GM10266 (cell line): ENCODE results near the gene ZNF335.

ENCODE experiments used
- DNase-seq: peaks from one replicate; pipeline ENCODE4 v3.0.0; 2012; ENCODE audit errors: extremely low spot score
- TF ChIP-seq, protein P1 (sequence below): IDR thresholded peaks from 2 replicates; pipeline ENCODE4 v1.5.1; 2012; ENCODE audit warnings: mild to moderate bottlenecking, low read depth; ENCODE audit not compliant: control insufficient read depth, insufficient read depth; ENCODE audit errors: missing control alignments

The ZNF335 gene

DNA sequence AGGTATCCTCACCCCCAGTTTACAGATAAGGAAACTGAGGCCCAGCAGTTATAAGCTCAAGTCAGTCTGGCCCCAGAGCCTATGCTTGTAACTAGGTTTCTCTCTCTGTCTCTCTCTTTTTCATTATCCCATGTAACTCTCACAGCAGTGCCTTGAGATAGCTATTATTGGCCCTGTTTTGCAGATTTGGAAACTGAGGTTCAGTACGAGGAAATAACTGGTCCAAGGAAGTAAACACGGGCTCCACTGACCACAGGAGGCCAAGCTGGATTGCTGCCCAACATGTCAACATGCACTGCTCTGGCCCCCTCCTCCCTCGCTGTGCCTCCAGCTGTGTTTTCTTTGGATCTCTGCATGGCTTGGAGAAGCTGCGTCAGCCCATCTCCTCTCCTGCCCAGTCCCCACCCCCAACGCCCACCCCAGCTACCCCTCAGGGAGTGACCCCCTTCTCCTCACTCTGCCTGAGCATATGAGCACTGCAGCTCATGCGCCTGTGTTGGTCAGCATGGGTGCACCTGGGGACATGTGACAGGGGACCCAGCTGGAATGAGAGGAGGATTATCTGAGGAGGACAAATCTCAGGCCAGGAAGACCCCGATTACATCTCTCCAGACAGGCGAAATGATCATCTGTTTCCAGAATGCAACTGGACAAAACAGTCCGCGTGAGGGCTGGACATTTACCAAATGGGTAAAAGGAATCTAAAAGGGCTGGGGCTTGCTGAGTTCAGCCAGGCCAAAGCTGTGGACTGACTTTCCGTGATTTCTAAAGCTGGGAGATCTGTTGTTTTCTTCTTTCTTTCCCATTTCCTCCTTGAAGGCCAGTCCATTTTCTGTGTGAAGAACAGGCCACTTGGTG, 52.2 kb downstream of the ZNF335 start:
- TF ChIP-seq, protein P1, sequence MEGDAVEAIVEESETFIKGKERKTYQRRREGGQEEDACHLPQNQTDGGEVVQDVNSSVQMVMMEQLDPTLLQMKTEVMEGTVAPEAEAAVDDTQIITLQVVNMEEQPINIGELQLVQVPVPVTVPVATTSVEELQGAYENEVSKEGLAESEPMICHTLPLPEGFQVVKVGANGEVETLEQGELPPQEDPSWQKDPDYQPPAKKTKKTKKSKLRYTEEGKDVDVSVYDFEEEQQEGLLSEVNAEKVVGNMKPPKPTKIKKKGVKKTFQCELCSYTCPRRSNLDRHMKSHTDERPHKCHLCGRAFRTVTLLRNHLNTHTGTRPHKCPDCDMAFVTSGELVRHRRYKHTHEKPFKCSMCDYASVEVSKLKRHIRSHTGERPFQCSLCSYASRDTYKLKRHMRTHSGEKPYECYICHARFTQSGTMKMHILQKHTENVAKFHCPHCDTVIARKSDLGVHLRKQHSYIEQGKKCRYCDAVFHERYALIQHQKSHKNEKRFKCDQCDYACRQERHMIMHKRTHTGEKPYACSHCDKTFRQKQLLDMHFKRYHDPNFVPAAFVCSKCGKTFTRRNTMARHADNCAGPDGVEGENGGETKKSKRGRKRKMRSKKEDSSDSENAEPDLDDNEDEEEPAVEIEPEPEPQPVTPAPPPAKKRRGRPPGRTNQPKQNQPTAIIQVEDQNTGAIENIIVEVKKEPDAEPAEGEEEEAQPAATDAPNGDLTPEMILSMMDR, result no peak
- no peak for DNase-seq

DNA sequence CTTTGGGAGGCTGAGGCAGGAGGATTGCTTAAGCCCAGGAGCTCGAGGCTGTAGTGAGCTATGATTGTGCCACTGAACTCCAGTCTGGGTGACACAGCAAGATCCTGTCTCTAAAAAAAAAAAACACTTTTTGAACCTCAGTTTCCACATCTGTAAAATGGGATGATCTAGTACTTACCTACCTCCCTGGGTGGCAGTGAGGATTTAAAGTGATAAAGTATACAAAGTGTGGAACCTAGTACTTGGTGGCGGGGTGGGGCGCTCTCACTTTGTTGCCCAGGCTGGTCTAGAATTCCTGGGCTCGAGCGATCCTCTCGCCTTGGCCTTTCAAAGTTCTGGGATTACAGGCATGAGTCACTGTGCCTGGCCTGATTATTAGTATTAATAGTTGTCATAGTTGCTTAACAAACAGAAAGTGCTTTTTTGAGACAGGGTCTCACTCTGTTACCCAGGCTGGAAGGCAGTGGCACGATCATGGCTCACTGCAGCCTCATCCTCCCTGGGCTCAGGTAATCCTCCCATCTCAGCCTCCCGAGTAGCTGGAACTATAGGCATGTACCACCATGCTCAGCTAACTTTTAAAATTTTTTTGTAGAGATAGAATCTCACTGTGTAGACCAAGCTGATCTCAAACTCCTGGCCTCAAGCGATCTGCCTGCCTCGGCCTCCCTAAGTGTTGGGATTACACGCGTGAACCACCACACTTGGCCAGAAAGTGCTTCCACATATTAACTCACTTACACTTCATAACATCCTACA, 53.0 kb downstream of the ZNF335 start:
- no peak for DNase-seq
- TF ChIP-seq, protein P1, result no peak

DNA sequence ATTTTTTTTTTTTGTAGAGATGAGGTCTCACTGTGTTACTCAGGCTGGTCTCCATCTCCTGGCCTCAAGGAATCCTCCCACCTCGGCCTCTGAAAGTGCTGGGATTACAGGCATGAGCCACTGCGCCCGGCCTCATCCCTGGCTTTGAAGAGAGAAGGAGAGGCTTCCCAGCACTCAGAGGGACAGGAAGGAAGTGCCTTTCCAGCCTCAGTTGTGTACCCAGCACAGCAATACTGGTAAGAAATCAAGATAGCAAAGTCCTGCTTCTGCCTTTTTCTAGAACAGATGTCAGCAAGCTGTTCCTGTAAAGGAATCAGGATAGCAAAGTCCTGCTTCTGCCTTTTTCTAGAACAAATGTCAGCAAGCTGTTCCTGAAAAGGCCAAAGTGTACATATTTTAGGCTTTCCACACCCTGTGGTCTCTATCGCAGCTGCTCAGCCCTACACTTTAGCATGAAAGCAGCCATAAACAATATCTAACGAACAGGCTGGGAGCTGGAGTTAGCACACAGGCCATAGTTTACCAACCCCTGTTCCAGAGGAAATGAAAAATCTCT, 53.7 kb downstream of the ZNF335 start:
- TF ChIP-seq, protein P1, result no peak
- DNase-seq, result no peak

DNA sequence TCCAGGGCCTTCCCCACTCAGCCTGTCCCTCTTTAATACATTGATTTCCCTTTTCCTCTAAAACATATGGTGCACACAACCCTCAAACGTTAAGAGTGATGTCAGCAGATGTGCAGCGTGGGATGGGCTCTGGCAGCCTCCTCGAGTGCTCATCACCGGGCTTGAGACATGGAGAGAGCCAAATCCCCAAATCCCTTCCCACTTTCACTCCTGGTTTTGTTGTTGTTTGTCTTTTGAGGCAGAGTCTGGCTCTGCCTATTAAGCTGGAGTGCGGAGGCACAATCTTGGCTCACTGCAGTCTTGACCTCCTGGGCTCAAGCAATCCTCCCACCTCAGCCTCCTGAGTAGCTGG, 54.2 kb downstream of the ZNF335 start:
- TF ChIP-seq, protein P1, result no peak
- no peak for DNase-seq

DNA sequence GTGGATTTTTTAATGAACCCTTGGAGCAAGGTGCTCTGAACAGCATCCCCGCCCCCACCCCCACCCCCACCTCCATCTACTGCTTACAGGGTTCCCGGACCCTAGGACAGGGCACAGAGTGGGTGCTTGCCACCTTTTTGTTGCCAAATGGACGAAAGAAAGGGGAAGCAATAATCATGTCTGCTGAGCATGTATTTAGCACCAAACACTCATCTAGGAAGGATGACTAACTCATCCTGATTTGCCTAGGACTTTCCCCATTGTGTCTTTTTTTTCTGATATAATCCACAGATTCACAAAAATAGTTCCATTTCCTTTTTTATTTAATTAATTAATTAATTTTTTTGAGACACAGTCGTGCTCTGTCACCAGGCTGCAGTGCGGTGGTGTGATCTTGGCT, 58.9 kb downstream of the ZNF335 start:
- no peak for DNase-seq
- TF ChIP-seq, protein P1, result no peak

DNA sequence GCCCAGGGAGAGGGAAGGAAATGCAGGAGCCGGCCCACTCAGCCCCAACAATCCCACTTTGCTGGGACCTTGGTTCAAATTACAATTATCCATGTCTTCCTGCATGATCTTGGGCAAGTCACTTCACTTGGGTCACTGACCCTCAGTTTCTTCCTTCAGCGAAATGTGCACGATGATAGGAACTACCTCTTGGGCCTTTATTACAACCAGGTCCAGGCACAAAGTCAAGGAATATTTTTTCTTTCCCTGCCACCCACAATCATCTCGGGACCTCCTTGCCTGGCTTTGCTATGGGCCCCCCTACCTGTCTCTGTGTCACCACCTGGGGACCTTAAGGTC, 59.7 kb downstream of the ZNF335 start:
- TF ChIP-seq, protein P1, result no peak
- no peak for DNase-seq

DNA sequence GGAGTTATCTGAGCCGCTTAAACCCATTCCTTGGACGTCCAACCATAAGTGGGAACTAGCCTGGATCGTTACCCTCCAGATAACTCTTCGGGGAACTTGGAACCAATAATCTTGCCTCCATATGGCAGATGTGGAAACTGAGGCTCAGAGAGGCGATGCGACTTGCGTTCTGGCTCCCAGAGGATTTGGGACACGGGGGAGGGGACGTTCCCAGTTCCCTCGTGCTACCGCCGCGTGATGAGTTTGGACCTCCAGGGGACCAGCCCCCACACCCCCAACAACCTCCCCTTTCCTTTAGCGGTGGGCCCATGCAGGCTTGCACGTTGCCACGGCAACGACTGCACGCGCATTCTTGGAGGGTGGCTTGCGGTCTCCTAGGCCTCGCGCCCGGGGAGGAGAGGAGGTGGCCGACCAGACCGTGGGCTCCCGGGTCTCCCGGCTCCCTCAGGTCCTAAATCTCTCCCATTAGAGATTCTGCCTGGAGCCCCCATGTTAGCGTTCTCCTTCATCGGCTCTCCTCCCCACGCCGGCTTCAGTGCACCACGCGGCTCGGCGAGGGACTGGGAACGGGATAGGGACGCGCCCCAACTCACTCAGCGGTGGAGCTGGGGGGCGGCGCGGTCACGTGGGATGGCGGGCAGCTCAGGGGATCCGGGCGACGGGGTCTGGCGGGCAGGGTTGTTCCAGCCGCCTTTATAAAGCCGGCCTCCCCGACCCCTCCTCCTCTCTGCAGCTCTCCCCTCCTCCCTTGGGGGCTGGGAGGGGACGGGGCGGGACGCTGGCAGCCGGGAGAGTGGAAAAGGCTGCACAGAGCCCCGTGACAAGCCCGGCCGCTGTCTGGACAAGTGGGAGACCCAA, 60.3 kb downstream of the ZNF335 start, which contains the start of gene PLTP:
Gene PLTP (minus strand): TSS at position 670 of the 858 bp plus-strand sequence. CDS start 703 bp downstream, outside the sequence.
- DNase-seq, result peak; percentile 5
- TF ChIP-seq, protein P1, result no peak
